ENCODE results near the gene NOS1AP.

Gene NOS1AP

GRCh38 chr1:162240577-162240976 is 171.1 kb downstream of the NOS1AP start:
- Histone ChIP-seq H2BK15ac (ENCODE audit: low read depth, poor library complexity, severe bottlenecking) (no peak overlapping the region), H3K27me3 (ENCODE audit: control insufficient read depth in 1 of 2, insufficient read depth in 1 of 2, low read length in 2 of 2) (peaks cover 30 to 58% of the 10 kb centered on the region in 2 experiments), H2AK5ac (ENCODE audit: low read length, severe bottlenecking) (no peak overlapping the region), H3K79me1 (replicated peaks; ENCODE audit: low read length, poor library complexity, severe bottlenecking) (no peaks in the 10 kb centered on the region), H2AFZ (ENCODE audit: low read depth, low read length) (no peak overlapping the region), H3K4me3 (ENCODE audit: insufficient read depth in 1 of 2, low read depth in 1 of 2, low read length in 2 of 2) (no peak overlapping the region), H3K9ac (ENCODE audit: low read length) (no peak overlapping the region), H2BK12ac (ENCODE audit: low read length in 2 of 2) (no peak overlapping the region), H3K4me1 (ENCODE audit: control insufficient read depth, insufficient read depth, low read depth, low read length) (peaks cover 4% of the 10 kb centered on the region), H3K36me3 (ENCODE audit: control insufficient read depth in 1 of 2, insufficient read depth in 2 of 2, low read depth in 1 of 2, low read length in 2 of 2) (no peaks in the 10 kb centered on the region), H4K8ac (ENCODE audit: low read length) (no peak overlapping the region), H3K27ac (ENCODE audit: low read length, poor library complexity, severe bottlenecking) (no peak overlapping the region), H3K18ac (ENCODE audit: low read depth in 1 of 2, low read length in 2 of 2) (no peak overlapping the region), H2BK5ac (ENCODE audit: low read depth, low read length, poor library complexity, severe bottlenecking) (no peak overlapping the region), H3K4ac (ENCODE audit: low read depth in 1 of 2, low read length in 2 of 2) (no peak overlapping the region), H2BK120ac (ENCODE audit: low read depth, low read length) (no peak overlapping the region), H3K9me3 (ENCODE audit: control insufficient read depth, low read length) (no peaks in the 10 kb centered on the region), H3K23ac (ENCODE audit: low read length in 2 of 2) (no peak overlapping the region), H3K14ac (ENCODE audit: low read length in 2 of 2) (no peak overlapping the region), H4K91ac (ENCODE audit: low read length) (no peak overlapping the region), H3K4me2 (ENCODE audit: low read length, poor library complexity, severe bottlenecking) (no peak overlapping the region)
- WGBS = 98% methylated on average over 3 of the region's 4 CpGs
- no peak for DNase-seq

GRCh38 chr1:162242804-162243203 is 173.3 kb downstream of the NOS1AP start:
- no peak overlapping the region for H3K14ac ChIP-seq (ENCODE audit: low read length in 2 of 2)
- no peaks in the 10 kb centered on the region for H3K36me3 ChIP-seq (ENCODE audit: control insufficient read depth in 1 of 2, insufficient read depth in 2 of 2, low read depth in 1 of 2, low read length in 2 of 2)
- H2BK5ac ChIP-seq (ENCODE audit: low read depth, low read length, poor library complexity, severe bottlenecking) = no peak overlapping the region
- H3K9ac ChIP-seq (ENCODE audit: low read length) = no peak overlapping the region
- H2AFZ ChIP-seq (ENCODE audit: low read depth, low read length) = no peak overlapping the region
- H3K18ac ChIP-seq (ENCODE audit: low read depth in 1 of 2, low read length in 2 of 2) = no peak overlapping the region
- no peak overlapping the region for H3K4ac ChIP-seq (ENCODE audit: low read depth in 1 of 2, low read length in 2 of 2)
- H3K4me3 ChIP-seq (ENCODE audit: insufficient read depth in 1 of 2, low read depth in 1 of 2, low read length in 2 of 2) = no peak overlapping the region
- no peak overlapping the region for H2BK12ac ChIP-seq (ENCODE audit: low read length in 2 of 2)
- no peak overlapping the region for H2BK15ac ChIP-seq (ENCODE audit: low read depth, poor library complexity, severe bottlenecking)
- no peaks in the 10 kb centered on the region for H3K4me1 ChIP-seq (ENCODE audit: control insufficient read depth, insufficient read depth, low read depth, low read length)
- peaks cover 27 to 53% of the 10 kb centered on the region in 2 experiments for H3K27me3 ChIP-seq (ENCODE audit: control insufficient read depth in 1 of 2, insufficient read depth in 1 of 2, low read length in 2 of 2)
- no peak overlapping the region for H2AK5ac ChIP-seq (ENCODE audit: low read length, severe bottlenecking)
- no peak overlapping the region for H3K23ac ChIP-seq (ENCODE audit: low read length in 2 of 2)
- no peak overlapping the region for H3K27ac ChIP-seq (ENCODE audit: low read length, poor library complexity, severe bottlenecking)
- 90% methylated on average over 1 of the region's 6 CpGs for WGBS
- no peak overlapping the region for H4K8ac ChIP-seq (ENCODE audit: low read length)
- H3K9me3 ChIP-seq (ENCODE audit: control insufficient read depth, low read length) = no peaks in the 10 kb centered on the region
- H3K4me2 ChIP-seq (ENCODE audit: low read length, poor library complexity, severe bottlenecking) = no peak overlapping the region
- no peak for DNase-seq
- no peaks in the 10 kb centered on the region for H3K79me1 ChIP-seq (replicated peaks; ENCODE audit: low read length, poor library complexity, severe bottlenecking)
- no peak overlapping the region for H2BK120ac ChIP-seq (ENCODE audit: low read depth, low read length)
- H4K91ac ChIP-seq (ENCODE audit: low read length) = no peak overlapping the region

GRCh38 chr1:162248854-162249535 is 179.5 kb downstream of the NOS1AP start:
- Histone ChIP-seq H3K23ac (ENCODE audit: low read length in 2 of 2) (no peak overlapping the region), H3K18ac (ENCODE audit: low read depth in 1 of 2, low read length in 2 of 2) (no peak overlapping the region), H2BK5ac (ENCODE audit: low read depth, low read length, poor library complexity, severe bottlenecking) (no peak overlapping the region), H4K91ac (ENCODE audit: low read length) (no peak overlapping the region), H2AFZ (ENCODE audit: low read depth, low read length) (no peak overlapping the region), H3K79me1 (replicated peaks; ENCODE audit: low read length, poor library complexity, severe bottlenecking) (no peaks in the 10 kb centered on the region), H3K4ac (ENCODE audit: low read depth in 1 of 2, low read length in 2 of 2) (no peak overlapping the region), H2BK120ac (ENCODE audit: low read depth, low read length) (no peak overlapping the region), H3K4me1 (ENCODE audit: control insufficient read depth, insufficient read depth, low read depth, low read length) (no peaks in the 10 kb centered on the region), H2BK12ac (ENCODE audit: low read length in 2 of 2) (no peak overlapping the region), H3K4me2 (ENCODE audit: low read length, poor library complexity, severe bottlenecking) (no peak overlapping the region), H2BK15ac (ENCODE audit: low read depth, poor library complexity, severe bottlenecking) (no peak overlapping the region), H3K14ac (ENCODE audit: low read length in 2 of 2) (no peak overlapping the region), H3K9me3 (ENCODE audit: control insufficient read depth, low read length) (no peaks in the 10 kb centered on the region), H2AK5ac (ENCODE audit: low read length, severe bottlenecking) (no peak overlapping the region), H3K9ac (ENCODE audit: low read length) (no peak overlapping the region), H3K4me3 (ENCODE audit: insufficient read depth in 1 of 2, low read depth in 1 of 2, low read length in 2 of 2) (no peak overlapping the region), H3K27ac (ENCODE audit: low read length, poor library complexity, severe bottlenecking) (no peak overlapping the region), H3K36me3 (ENCODE audit: control insufficient read depth in 1 of 2, insufficient read depth in 2 of 2, low read depth in 1 of 2, low read length in 2 of 2) (no peaks in the 10 kb centered on the region), H3K27me3 (ENCODE audit: control insufficient read depth in 1 of 2, insufficient read depth in 1 of 2, low read length in 2 of 2) (peaks cover 0 to 15% of the 10 kb centered on the region in 2 experiments), H4K8ac (ENCODE audit: low read length) (no peak overlapping the region)
- WGBS = 61% methylated on average over 3 of the region's 3 CpGs
- DNase-seq = no peak

GRCh38 chr1:162250004-162250730 is 180.7 kb downstream of the NOS1AP start:
- peaks cover 0 to 9% of the 10 kb centered on the region in 2 experiments for H3K27me3 ChIP-seq (ENCODE audit: control insufficient read depth in 1 of 2, insufficient read depth in 1 of 2, low read length in 2 of 2)
- peak overlapping the region in 1 of 2 experiments; percentile 51 for H3K14ac ChIP-seq (ENCODE audit: low read length in 2 of 2)
- no peaks in the 10 kb centered on the region for H3K4me1 ChIP-seq (ENCODE audit: control insufficient read depth, insufficient read depth, low read depth, low read length)
- H2BK120ac ChIP-seq (ENCODE audit: low read depth, low read length) = no peak overlapping the region
- no peak overlapping the region for H4K91ac ChIP-seq (ENCODE audit: low read length)
- H2AFZ ChIP-seq (ENCODE audit: low read depth, low read length) = no peak overlapping the region
- H3K79me1 ChIP-seq (replicated peaks; ENCODE audit: low read length, poor library complexity, severe bottlenecking) = no peaks in the 10 kb centered on the region
- no peak for DNase-seq
- no peak overlapping the region for H3K23ac ChIP-seq (ENCODE audit: low read length in 2 of 2)
- H3K9me3 ChIP-seq (ENCODE audit: control insufficient read depth, low read length) = no peaks in the 10 kb centered on the region
- WGBS = 95% methylated on average over 1 of the region's 2 CpGs
- no peak overlapping the region for H2BK5ac ChIP-seq (ENCODE audit: low read depth, low read length, poor library complexity, severe bottlenecking)
- no peak overlapping the region for H3K4me3 ChIP-seq (ENCODE audit: insufficient read depth in 1 of 2, low read depth in 1 of 2, low read length in 2 of 2)
- peak overlapping the region in 1 of 2 experiments; percentile 2 for H3K18ac ChIP-seq (ENCODE audit: low read depth in 1 of 2, low read length in 2 of 2)
- H2BK12ac ChIP-seq (ENCODE audit: low read length in 2 of 2) = no peak overlapping the region
- H3K27ac ChIP-seq (ENCODE audit: low read length, poor library complexity, severe bottlenecking) = no peak overlapping the region
- no peak overlapping the region for H3K9ac ChIP-seq (ENCODE audit: low read length)
- H3K4ac ChIP-seq (ENCODE audit: low read depth in 1 of 2, low read length in 2 of 2) = no peak overlapping the region
- no peaks in the 10 kb centered on the region for H3K36me3 ChIP-seq (ENCODE audit: control insufficient read depth in 1 of 2, insufficient read depth in 2 of 2, low read depth in 1 of 2, low read length in 2 of 2)
- H2BK15ac ChIP-seq (ENCODE audit: low read depth, poor library complexity, severe bottlenecking) = no peak overlapping the region
- no peak overlapping the region for H3K4me2 ChIP-seq (ENCODE audit: low read length, poor library complexity, severe bottlenecking)
- no peak overlapping the region for H4K8ac ChIP-seq (ENCODE audit: low read length)
- no peak overlapping the region for H2AK5ac ChIP-seq (ENCODE audit: low read length, severe bottlenecking)
